ENCODE results near the gene ZNF3.

Gene ZNF3

GRCh38 chr7:100075418-100075817 lies 6.1 kb downstream of the ZNF3 start:
- TF ChIP-seq CTCF (IDR thresholded peaks at IDR 0.05; ENCODE audit: insufficient read depth, low read depth, low read length, missing control alignments), result no peak

GRCh38 chr7:100074841-100075240 lies 6.7 kb downstream of the ZNF3 start:
- no peak for TF ChIP-seq CTCF (IDR thresholded peaks at IDR 0.05; ENCODE audit: insufficient read depth, low read depth, low read length, missing control alignments)
- no peak for DNase-seq (ENCODE audit: low read depth)
- no peak overlapping the region for H3K4me3 ChIP-seq (ENCODE audit: low read length)

More at GRCh38 chr7:100075418-100075817, 6.1 kb downstream of the ZNF3 start:
- no peak for DNase-seq (ENCODE audit: low read depth)
- H3K4me3 ChIP-seq (ENCODE audit: low read length), result no peak overlapping the region

- no peak overlapping the region for H3K4me3 ChIP-seq (ENCODE audit: low read length)
- no peak for DNase-seq (ENCODE audit: low read depth)
- TF ChIP-seq CTCF (IDR thresholded peaks at IDR 0.05; ENCODE audit: insufficient read depth, low read depth, low read length, missing control alignments), result no peak
Observed at GRCh38 chr7:100072462-100072861, 9.1 kb downstream of the ZNF3 start.

- no peak for DNase-seq (ENCODE audit: low read depth)
- TF ChIP-seq CTCF (IDR thresholded peaks at IDR 0.05; ENCODE audit: insufficient read depth, low read depth, low read length, missing control alignments), result no peak
- H3K4me3 ChIP-seq (ENCODE audit: low read length), result no peak overlapping the region
Observed at GRCh38 chr7:100071018-100071723, 10.4 kb downstream of the ZNF3 start.

- no peak for TF ChIP-seq CTCF (IDR thresholded peaks at IDR 0.05; ENCODE audit: insufficient read depth, low read depth, low read length, missing control alignments)
- DNase-seq (ENCODE audit: low read depth), result no peak
- H3K4me3 ChIP-seq (ENCODE audit: low read length), result no peak overlapping the region
Observed at GRCh38 chr7:100069991-100070390, 11.5 kb downstream of the ZNF3 start.

- DNase-seq (ENCODE audit: low read depth), result no peak
- no peak for TF ChIP-seq CTCF (IDR thresholded peaks at IDR 0.05; ENCODE audit: insufficient read depth, low read depth, low read length, missing control alignments)
- H3K4me3 ChIP-seq (ENCODE audit: low read length), result no peak overlapping the region
Observed at GRCh38 chr7:100066953-100067352, 14.6 kb downstream of the ZNF3 start.
